Mesothelial cell of epicardium (in vitro differentiated cells): ENCODE measurements around the gene APC. TPM values are rescaled to one million over a fixed set of nuclear protein-coding genes. Genes with fewer than 3 reads are reported as not detected.
A peak's percentile ranks its signal among the peaks of the same experiment; 100 is the strongest.

ENCODE experiments used
- DNase-seq, 2 experiments: peaks; one replicate each; pipeline ENCODE4 v3.0.0; 2021; ENCODE audit warnings: low spot score in 2 of 2; ENCODE audit not compliant: unreplicated experiment in 2 of 2
- H3K27ac Mint-ChIP-seq: 2 replicates; pipeline ENCODE4 v1.8.0; 2021; ENCODE audit warnings: mixed read lengths
- H3K27me3 Mint-ChIP-seq: 2 replicates; pipeline ENCODE4 v1.8.0; 2021; ENCODE audit warnings: low read depth, mixed read lengths
- H3K36me3 Mint-ChIP-seq: 2 replicates; pipeline ENCODE4 v1.8.0; 2021; ENCODE audit warnings: mixed read lengths
- H3K4me1 Mint-ChIP-seq: 2 replicates; pipeline ENCODE4 v1.8.0; 2021; ENCODE audit warnings: mixed read lengths
- H3K4me3 Mint-ChIP-seq: 2 replicates; pipeline ENCODE4 v1.8.0; 2021; ENCODE audit warnings: mild to moderate bottlenecking, moderate library complexity, mixed read lengths
- H3K9me3 Mint-ChIP-seq: 2 replicates; pipeline ENCODE4 v1.8.0; 2021; ENCODE audit warnings: mixed read lengths
- CTCF ChIP-seq: fragments of 200-600 bp; sonication (generic); IDR thresholded peaks from one replicate; pipeline ENCODE4 v1.5.0; 2021; ENCODE audit warnings: antibody characterized with exemption; ENCODE audit not compliant: unreplicated experiment
- total RNA-seq: library from RNA; stranded (reverse); gene quantifications from 3 replicates; pipeline ENCODE4 v1.2.1, GENCODE V29; 2021

APC gene
- total RNA-seq, 1 donor from 2014 or later, result 56.3 TPM

DNA sequence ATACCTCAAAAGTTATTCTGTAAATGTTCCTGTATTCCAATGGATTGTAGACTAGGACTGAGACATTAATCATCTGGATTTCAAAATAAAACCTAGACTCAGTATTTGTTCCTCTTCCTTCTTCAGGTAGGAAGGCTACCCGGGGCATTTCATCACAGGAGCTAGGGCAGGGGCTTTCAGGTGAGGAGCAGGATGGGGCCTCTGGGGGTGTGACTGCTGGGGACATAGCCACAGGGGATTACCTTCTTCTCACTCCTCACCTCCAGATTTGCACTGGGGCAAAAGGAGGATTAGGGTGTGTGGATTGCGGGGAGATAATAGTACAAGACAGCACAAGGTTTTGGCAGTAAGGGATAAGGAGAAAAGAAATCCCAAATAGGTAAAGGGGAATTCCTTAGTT lies 85.5 kb downstream of the APC start:
- Mint-ChIP-seq H3K27ac (peak overlapping the region; percentile 35), H3K27me3 (no peaks in the 10 kb centered on the region), H3K36me3 (peaks cover 56% of the 10 kb centered on the region), H3K4me3 (no peak overlapping the region), H3K9me3 (peaks cover 5% of the 10 kb centered on the region), H3K4me1 (peaks cover 9% of the 10 kb centered on the region)
- no peak for DNase-seq
- TF ChIP-seq CTCF, result no peak

GRCh38 chr5:112823656-112824055 lies 86.0 kb downstream of the APC start:
- H3K36me3 Mint-ChIP-seq, result peaks cover 58% of the 10 kb centered on the region
- H3K4me3 Mint-ChIP-seq, result no peak overlapping the region
- no peaks in the 10 kb centered on the region for H3K27me3 Mint-ChIP-seq
- H3K9me3 Mint-ChIP-seq, result peaks cover 5% of the 10 kb centered on the region
- no peak for TF ChIP-seq CTCF
- peaks cover 9% of the 10 kb centered on the region for H3K4me1 Mint-ChIP-seq
- DNase-seq, result no peak
- H3K27ac Mint-ChIP-seq, result no peak overlapping the region

DNA sequence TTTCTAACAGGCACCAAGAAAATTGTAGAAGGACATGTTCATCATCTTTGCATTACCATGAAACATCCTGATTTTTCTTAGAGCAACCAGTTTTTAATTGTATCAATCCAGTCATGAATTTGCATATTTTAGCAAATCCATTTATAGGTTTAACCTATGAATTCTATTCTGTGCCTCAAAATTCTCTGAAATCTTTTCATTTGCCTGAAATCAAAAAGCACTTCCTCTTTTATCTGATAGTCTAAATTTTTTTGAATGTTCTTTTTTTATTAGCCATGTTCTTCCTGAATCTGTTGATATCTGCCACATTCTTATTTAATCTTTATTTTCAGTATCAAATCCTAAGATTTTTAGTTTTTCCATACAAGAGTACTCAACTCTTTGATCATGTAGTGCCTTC lies 86.5 kb downstream of the APC start:
- no peak for DNase-seq
- Mint-ChIP-seq H3K4me1 (peaks cover 9% of the 10 kb centered on the region), H3K9me3 (peaks cover 5% of the 10 kb centered on the region), H3K36me3 (peaks cover 54% of the 10 kb centered on the region), H3K27ac (no peak overlapping the region), H3K4me3 (no peak overlapping the region), H3K27me3 (no peaks in the 10 kb centered on the region)
- no peak for TF ChIP-seq CTCF

- H3K4me1 Mint-ChIP-seq, result peaks cover 2% of the 10 kb centered on the region
- TF ChIP-seq CTCF, result no peak
- H3K9me3 Mint-ChIP-seq, result no peaks in the 10 kb centered on the region
- no peak overlapping the region for H3K4me3 Mint-ChIP-seq
- peaks cover 39% of the 10 kb centered on the region for H3K36me3 Mint-ChIP-seq
- no peak for DNase-seq
- H3K27ac Mint-ChIP-seq, result no peak overlapping the region
- no peaks in the 10 kb centered on the region for H3K27me3 Mint-ChIP-seq
These were observed 92.7 kb downstream of the APC start for GRCh38 chr5:112830378-112830777.

DNA sequence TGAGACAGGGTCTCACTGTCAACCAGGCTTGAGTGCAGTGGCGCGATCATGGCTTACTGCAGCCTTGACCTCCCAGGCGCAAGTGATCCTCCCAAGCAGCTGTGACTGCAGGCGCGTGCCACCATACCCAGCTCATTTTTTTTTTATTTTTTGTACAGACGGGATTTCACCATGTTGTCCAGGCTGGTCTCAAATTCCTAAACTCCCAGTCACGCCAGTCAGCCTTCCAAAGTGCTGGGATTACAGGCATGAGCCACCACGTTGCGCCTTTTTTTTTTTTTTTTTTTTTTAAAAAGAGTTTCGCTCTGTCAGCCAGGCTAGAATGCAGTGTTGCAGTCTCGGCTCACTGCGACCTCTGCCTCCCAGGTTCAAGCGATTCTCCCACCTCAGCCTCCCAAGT lies 96.3 kb downstream of the APC start:
- TF ChIP-seq CTCF, result no peak
- no peak for DNase-seq
- Mint-ChIP-seq H3K27ac (no peak overlapping the region), H3K36me3 (peaks cover 51% of the 10 kb centered on the region), H3K9me3 (peaks cover 6% of the 10 kb centered on the region), H3K27me3 (no peaks in the 10 kb centered on the region), H3K4me1 (no peaks in the 10 kb centered on the region), H3K4me3 (no peak overlapping the region)

GRCh38 chr5:112844489-112844888 lies 106.8 kb downstream of the APC start:
- Mint-ChIP-seq H3K4me3 (no peak overlapping the region), H3K4me1 (peaks cover 16% of the 10 kb centered on the region), H3K9me3 (peaks cover 15% of the 10 kb centered on the region), H3K27me3 (no peaks in the 10 kb centered on the region), H3K36me3 (peaks cover 39% of the 10 kb centered on the region), H3K27ac (no peak overlapping the region)
- TF ChIP-seq CTCF, result no peak
- no peak for DNase-seq
